ENCODE results near the gene RUNX3. TPM values are rescaled to one million over a fixed set of nuclear protein-coding genes. Genes with fewer than 3 reads are reported as not detected.

Gene RUNX3
- total RNA-seq, 6 donors from 2014 or later: 4.2 to 15.6 (median 10.1) TPM

DNA sequence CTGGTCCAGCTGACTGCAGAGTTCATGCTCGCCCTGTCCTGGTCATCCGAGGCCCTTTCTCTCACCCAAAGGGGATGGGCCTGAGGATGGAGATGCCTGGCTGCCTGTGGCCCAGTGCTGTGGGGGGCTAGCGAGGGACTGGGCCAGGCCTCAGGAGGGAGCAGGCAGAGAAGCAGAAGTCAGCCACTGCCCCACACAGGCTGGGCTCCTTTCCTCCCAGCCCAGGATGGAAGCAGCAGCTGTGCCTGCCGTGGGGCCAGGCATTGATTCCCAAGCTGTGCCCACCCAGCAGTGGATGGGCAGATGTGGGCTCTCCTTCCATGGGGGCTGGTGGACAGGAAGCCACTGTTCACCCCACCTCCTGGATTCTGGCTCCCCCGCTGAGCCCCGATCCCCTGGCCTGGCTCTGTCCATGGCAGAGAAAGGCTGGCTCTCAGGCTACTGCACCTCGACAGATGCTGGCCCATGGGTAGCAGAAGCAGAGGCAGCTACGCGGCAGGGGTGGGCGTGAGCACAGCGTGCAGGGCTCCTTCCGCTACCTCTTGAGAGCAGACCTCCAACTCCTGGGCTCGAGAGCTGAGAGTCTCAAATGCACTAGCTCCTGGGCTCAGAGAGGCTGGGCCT, 24.6 kb downstream of the RUNX3 start:
- WGBS, 2 donors: 85 to 100% methylated on average over 1 to 13 of the region's 13 CpGs
- Histone ChIP-seq H3K27me3 (no peaks in the 10 kb centered on the region), H3K27ac (no peak overlapping the region), H3K4me1 (peaks cover 0 to 6% (median 2%) of the 10 kb centered on the region in 4 donors), H3K4me3 (no peak overlapping the region), H3K36me3 (peaks cover 0 to 4% (median 0%) of the 10 kb centered on the region in 4 donors), H3K9me3 (no peaks in the 10 kb centered on the region)
- no peak for TF ChIP-seq POLR2AphosphoS5 (IDR thresholded peaks at IDR 0.05)
- TF ChIP-seq POLR2A (IDR thresholded peaks at IDR 0.05): no peak
- TF ChIP-seq, protein P1, sequence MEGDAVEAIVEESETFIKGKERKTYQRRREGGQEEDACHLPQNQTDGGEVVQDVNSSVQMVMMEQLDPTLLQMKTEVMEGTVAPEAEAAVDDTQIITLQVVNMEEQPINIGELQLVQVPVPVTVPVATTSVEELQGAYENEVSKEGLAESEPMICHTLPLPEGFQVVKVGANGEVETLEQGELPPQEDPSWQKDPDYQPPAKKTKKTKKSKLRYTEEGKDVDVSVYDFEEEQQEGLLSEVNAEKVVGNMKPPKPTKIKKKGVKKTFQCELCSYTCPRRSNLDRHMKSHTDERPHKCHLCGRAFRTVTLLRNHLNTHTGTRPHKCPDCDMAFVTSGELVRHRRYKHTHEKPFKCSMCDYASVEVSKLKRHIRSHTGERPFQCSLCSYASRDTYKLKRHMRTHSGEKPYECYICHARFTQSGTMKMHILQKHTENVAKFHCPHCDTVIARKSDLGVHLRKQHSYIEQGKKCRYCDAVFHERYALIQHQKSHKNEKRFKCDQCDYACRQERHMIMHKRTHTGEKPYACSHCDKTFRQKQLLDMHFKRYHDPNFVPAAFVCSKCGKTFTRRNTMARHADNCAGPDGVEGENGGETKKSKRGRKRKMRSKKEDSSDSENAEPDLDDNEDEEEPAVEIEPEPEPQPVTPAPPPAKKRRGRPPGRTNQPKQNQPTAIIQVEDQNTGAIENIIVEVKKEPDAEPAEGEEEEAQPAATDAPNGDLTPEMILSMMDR (IDR thresholded peaks at IDR 0.05): no peak
- no peak for TF ChIP-seq EP300 (IDR thresholded peaks at IDR 0.05)
- DNase-seq: peak in 1 of 2 donors; percentile 14
- no peak for ATAC-seq (ENCODE audit: low FRiP score in 2 of 2)

- no peaks in the 10 kb centered on the region for H3K9me3 ChIP-seq
- H3K27ac ChIP-seq: no peak overlapping the region
- no peak overlapping the region for H3K4me3 ChIP-seq
- ATAC-seq (ENCODE audit: low FRiP score in 2 of 2): no peak
- H3K36me3 ChIP-seq: peaks cover 0 to 4% (median 0%) of the 10 kb centered on the region in 4 donors
- WGBS, 2 donors: 55% methylated on average over 7 of the region's 11 CpGs; no CpG with 5 or more reads in 1 of the 2 donors
- TF ChIP-seq POLR2AphosphoS5 (IDR thresholded peaks at IDR 0.05) (no peak), POLR2A (IDR thresholded peaks at IDR 0.05) (no peak), EP300 (IDR thresholded peaks at IDR 0.05) (no peak)
- TF ChIP-seq, protein P1 (IDR thresholded peaks at IDR 0.05): no peak
- no peaks in the 10 kb centered on the region for H3K27me3 ChIP-seq
- H3K4me1 ChIP-seq: peaks cover 0 to 6% (median 2%) of the 10 kb centered on the region in 4 donors
- DNase-seq: peak in 1 of 2 donors; percentile 3
These were observed 25.2 kb downstream of the RUNX3 start for GRCh38 chr1:24904731-24905354.

DNA sequence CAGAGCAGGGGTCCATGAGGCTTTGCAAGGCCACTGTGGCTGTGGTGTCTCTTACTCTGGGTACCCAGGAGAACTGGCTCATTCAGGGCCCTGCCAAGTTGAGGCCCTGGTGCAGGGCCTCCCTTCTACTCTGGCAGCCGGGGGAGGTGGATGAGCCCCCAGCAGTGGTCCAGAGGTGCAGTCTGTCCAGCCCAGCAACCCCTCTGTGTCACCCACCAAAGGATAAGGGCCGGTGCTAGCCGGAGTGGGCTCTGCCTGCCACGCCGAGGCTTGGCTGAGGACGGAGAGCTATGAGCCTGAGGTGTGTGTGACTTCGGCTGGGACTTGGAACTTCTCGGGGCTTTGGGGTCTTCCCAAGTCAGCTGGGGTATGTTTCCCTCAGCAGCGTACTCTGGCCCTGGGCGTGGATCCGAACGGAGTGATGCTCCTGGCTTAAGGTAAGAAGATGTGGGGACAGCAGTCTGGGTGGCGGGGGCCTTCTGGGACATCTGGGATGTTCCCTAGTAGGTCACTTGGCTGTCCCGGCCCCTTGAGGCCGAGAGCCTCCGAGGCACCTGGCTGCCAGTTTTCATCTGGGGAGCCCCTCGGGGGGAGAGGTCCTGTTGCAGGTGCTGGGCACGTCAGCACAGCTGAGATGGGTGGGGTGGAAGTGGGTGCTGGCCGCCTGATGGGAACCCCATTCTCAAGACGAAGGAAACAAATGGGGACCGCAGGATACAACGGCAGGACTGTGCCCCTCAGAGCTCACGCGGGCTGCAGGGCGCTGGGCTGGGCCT, 25.9 kb downstream of the RUNX3 start:
- ATAC-seq (ENCODE audit: low FRiP score in 2 of 2) (no peak), DNase-seq (peak in 1 of 2 donors; percentile 20)
- Histone ChIP-seq H3K27me3 (no peaks in the 10 kb centered on the region), H3K27ac (no peak overlapping the region), H3K4me1 (peaks cover 0 to 2% (median 0%) of the 10 kb centered on the region in 4 donors), H3K9me3 (no peaks in the 10 kb centered on the region), H3K4me3 (no peak overlapping the region), H3K36me3 (peaks cover 0 to 4% (median 0%) of the 10 kb centered on the region in 4 donors)
- 60 to 85% methylated on average over 1 to 15 of the region's 25 CpGs for WGBS, 2 donors
- TF ChIP-seq EP300 (IDR thresholded peaks at IDR 0.05) (no peak), POLR2AphosphoS5 (IDR thresholded peaks at IDR 0.05) (no peak), POLR2A (IDR thresholded peaks at IDR 0.05) (no peak)

DNA sequence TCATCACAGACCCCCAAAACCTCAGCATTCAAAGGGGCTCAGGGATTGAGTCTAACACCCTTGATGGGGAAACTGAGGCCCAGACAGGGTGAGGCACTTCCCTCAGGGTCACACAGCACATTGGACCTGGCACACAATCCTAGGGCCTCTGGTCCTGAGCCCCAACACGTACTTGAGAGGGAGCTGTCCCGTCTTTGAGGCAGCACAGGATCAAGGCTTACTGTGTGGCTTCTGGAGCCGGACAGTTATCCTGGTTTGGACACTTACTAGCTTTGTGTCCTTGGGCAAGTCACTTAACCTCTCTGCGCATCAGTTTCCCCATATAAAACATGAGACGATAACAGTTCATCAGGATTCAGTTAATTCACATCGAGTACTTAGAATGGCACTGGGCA, 26.5 kb downstream of the RUNX3 start:
- peaks cover 0 to 4% (median 0%) of the 10 kb centered on the region in 4 donors for H3K36me3 ChIP-seq
- H3K27me3 ChIP-seq: no peaks in the 10 kb centered on the region
- no peak for DNase-seq
- TF ChIP-seq EP300 (IDR thresholded peaks at IDR 0.05): no peak
- TF ChIP-seq POLR2AphosphoS5 (IDR thresholded peaks at IDR 0.05): no peak
- TF ChIP-seq POLR2A (IDR thresholded peaks at IDR 0.05): no peak
- TF ChIP-seq, protein P1 (IDR thresholded peaks at IDR 0.05): no peak
- no peaks in the 10 kb centered on the region for H3K9me3 ChIP-seq
- H3K4me1 ChIP-seq: no peaks in the 10 kb centered on the region
- no peak overlapping the region for H3K4me3 ChIP-seq
- WGBS, 2 donors: 89 to 93% methylated on average over 5 to 6 of the region's 6 CpGs
- no peak for ATAC-seq (ENCODE audit: low FRiP score in 2 of 2)
- H3K27ac ChIP-seq: no peak overlapping the region

DNA sequence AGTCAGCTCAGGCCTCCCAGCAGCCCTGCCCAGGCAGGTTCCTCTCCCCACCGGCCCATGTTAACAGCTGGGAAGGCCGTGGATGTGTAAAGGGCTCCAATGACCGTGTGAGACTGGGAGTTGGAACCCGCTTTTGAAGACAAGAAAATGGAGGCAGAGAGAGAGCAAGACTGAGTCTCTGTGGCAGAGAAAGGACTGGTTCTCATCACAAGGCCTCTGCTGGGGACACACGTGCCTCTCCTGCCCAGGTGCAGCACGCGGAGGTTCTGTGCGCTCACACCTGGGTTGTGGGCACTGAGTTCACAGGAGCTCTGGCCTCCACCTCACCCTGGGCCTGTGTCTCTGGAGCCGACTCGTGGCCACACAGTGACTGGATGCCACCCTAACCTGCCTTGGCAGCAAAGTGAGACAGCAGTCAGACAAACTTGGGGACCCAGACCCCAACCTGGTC, 27.0 kb downstream of the RUNX3 start:
- peaks cover 0 to 4% (median 0%) of the 10 kb centered on the region in 4 donors for H3K36me3 ChIP-seq
- ATAC-seq (ENCODE audit: low FRiP score in 2 of 2) (no peak), DNase-seq (peak in 1 of 2 donors; percentile 9)
- no peak overlapping the region for H3K27ac ChIP-seq
- 83 to 84% methylated on average over 5 to 10 of the region's 10 CpGs for WGBS, 2 donors
- TF ChIP-seq POLR2AphosphoS5 (IDR thresholded peaks at IDR 0.05) (no peak), EP300 (IDR thresholded peaks at IDR 0.05) (no peak), POLR2A (IDR thresholded peaks at IDR 0.05) (no peak)
- TF ChIP-seq, protein P1 (IDR thresholded peaks at IDR 0.05): no peak
- no peaks in the 10 kb centered on the region for H3K27me3 ChIP-seq
- H3K4me1 ChIP-seq: no peaks in the 10 kb centered on the region
- H3K4me3 ChIP-seq: no peak overlapping the region
- no peaks in the 10 kb centered on the region for H3K9me3 ChIP-seq

Measured in upper lobe of left lung (tissue), 6 donors.